Measurements from ENCODE around the gene HOGA1.

DNA sequence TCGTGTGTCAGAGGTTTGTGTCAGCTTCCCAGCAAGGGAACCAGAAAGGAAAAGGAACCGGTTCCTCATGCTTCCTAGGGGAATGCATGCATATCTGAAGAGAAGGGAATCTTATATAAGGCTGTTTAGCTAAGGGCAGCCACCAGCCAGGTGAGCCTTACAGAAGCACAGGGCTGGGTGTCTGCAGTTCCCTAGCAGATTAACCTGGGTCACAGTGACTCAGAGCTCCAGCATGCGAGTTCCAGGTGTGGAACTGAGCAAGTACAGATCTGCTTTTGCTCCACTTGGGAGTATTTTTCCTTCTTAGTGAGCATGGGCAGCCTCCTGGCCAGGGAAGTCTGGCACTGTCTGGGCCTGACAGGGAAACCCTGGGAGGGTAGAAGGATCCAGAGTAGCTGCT lies 12.6 kb upstream of the HOGA1 start:
- TF ChIP-seq POLR2A (IDR thresholded peaks at IDR 0.05) (no peak), EP300 (IDR thresholded peaks at IDR 0.05) (no peak)
